Osteoblast (primary cell): ENCODE data around the gene SLC15A5. TPM values are rescaled to one million over a fixed set of nuclear protein-coding genes. Genes with fewer than 3 reads are reported as not detected.

Source experiments
- DNase-seq: peaks from one replicate; pipeline ENCODE4 v3.0.0; 2011; ENCODE audit warnings: low spot score, mixed read lengths; ENCODE audit not compliant: insufficient read length; ENCODE audit errors: missing footprints
- H2AFZ ChIP-seq: 2 replicates; pipeline ENCODE4 v1.6.0; 2011; ENCODE audit warnings: mild to moderate bottlenecking, low read length
- H3K27ac ChIP-seq: 2 replicates; pipeline ENCODE4 v1.5.1; 2011; ENCODE audit warnings: mild to moderate bottlenecking, low read depth, low read length, moderate library complexity
- H3K27me3 ChIP-seq: 2 replicates; pipeline ENCODE4 v1.6.0; 2012; ENCODE audit warnings: mild to moderate bottlenecking, control low read depth, inconsistent platforms, low read length, moderate library complexity; ENCODE audit not compliant: insufficient read depth
- H3K36me3 ChIP-seq: 2 replicates; pipeline ENCODE4 v1.5.1; 2011; ENCODE audit warnings: mild to moderate bottlenecking, low read length, control low read depth, moderate library complexity; ENCODE audit not compliant: insufficient read depth
- H3K4me1 ChIP-seq: 2 replicates; pipeline ENCODE4 v1.5.1; 2011; ENCODE audit warnings: mild to moderate bottlenecking, low read length, control low read depth, moderate library complexity; ENCODE audit not compliant: insufficient read depth
- H3K4me2 ChIP-seq: 2 replicates; pipeline ENCODE4 v1.6.0; 2011; ENCODE audit warnings: mild to moderate bottlenecking, low read length; ENCODE audit not compliant: insufficient read depth
- H3K4me3 ChIP-seq: fragments of 200-600 bp; sonication (generic); 3 replicates; pipeline ENCODE4 v1.5.1; 2012; ENCODE audit warnings: mild to moderate bottlenecking, low read length, inconsistent platforms; ENCODE audit not compliant: insufficient read depth
- H3K79me2 ChIP-seq: 2 replicates; pipeline ENCODE4 v1.6.0; 2012; ENCODE audit warnings: mild to moderate bottlenecking, low read length, control low read depth, inconsistent platforms; ENCODE audit not compliant: insufficient read depth
- H3K9me3 ChIP-seq: 2 replicates; pipeline ENCODE4 v1.5.1; 2011; ENCODE audit warnings: low read depth, low read length, control low read depth
- H4K20me1 ChIP-seq: 2 replicates; pipeline ENCODE4 v1.6.0; 2012; ENCODE audit warnings: mild to moderate bottlenecking, low read length, control low read depth; ENCODE audit not compliant: insufficient read depth
- total RNA-seq: library from RNA; depleted of rRNA; stranded (reverse); fragments of >200 nt; gene quantifications from 2 replicates; pipeline ENCODE4 v1.2.3, GENCODE V29; 2012
- TF ChIP-seq, protein P1 (sequence below): IDR thresholded peaks from 2 replicates; pipeline ENCODE4 v1.5.1; 2011; ENCODE audit warnings: mild to moderate bottlenecking, low read depth, low read length, moderate library complexity; ENCODE audit errors: extremely low read depth

The SLC15A5 gene
- total RNA-seq, 1 donor = not detected

DNA sequence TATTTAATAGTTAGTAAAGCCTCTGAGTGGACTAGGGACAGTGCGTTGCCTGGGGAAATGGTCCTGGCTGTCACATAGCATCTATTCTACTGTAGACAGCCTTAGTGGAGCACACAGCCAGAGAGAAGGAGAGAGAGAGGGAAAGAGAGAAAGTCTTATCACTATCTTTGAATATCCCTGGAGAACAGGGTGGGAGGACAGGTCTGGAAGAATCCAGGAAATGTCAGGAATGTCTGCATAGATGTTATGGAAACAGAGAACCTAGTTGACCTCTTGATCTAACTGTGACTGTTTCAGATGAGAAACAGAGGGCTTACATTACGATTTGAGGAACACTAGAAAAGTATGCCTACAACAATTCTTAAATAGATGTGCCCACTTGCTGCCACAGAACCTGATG lies 92.8 kb downstream of the SLC15A5 start:
- Histone ChIP-seq H3K36me3 (no peaks in the 10 kb centered on the region), H3K9me3 (no peaks in the 10 kb centered on the region), H3K4me1 (no peaks in the 10 kb centered on the region), H4K20me1 (no peaks in the 10 kb centered on the region), H3K79me2 (no peaks in the 10 kb centered on the region), H3K27me3 (no peaks in the 10 kb centered on the region), H2AFZ (no peak overlapping the region), H3K4me2 (no peak overlapping the region), H3K4me3 (no peak overlapping the region), H3K27ac (no peak overlapping the region)
- DNase-seq = no peak
- TF ChIP-seq, protein P1, sequence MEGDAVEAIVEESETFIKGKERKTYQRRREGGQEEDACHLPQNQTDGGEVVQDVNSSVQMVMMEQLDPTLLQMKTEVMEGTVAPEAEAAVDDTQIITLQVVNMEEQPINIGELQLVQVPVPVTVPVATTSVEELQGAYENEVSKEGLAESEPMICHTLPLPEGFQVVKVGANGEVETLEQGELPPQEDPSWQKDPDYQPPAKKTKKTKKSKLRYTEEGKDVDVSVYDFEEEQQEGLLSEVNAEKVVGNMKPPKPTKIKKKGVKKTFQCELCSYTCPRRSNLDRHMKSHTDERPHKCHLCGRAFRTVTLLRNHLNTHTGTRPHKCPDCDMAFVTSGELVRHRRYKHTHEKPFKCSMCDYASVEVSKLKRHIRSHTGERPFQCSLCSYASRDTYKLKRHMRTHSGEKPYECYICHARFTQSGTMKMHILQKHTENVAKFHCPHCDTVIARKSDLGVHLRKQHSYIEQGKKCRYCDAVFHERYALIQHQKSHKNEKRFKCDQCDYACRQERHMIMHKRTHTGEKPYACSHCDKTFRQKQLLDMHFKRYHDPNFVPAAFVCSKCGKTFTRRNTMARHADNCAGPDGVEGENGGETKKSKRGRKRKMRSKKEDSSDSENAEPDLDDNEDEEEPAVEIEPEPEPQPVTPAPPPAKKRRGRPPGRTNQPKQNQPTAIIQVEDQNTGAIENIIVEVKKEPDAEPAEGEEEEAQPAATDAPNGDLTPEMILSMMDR = no peak

DNA sequence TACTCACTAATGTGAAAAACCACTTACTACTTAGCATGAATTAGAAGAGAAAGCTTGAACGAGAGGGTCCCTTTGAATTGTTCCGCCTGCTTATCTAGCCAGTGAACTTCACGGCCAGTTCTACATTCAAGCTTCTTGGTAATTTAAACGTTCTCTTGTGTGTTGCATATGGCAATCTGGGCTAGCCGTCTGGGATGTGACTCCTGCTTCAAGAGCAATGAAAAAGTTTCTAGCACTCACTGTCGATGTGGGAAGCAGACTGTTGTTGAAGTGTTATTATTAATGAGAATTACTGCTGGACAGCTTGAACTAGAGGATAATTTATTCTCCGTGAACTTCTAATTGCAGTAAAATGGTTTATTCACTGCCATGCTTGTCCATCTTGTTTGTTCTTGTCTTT lies 93.9 kb downstream of the SLC15A5 start:
- no peaks in the 10 kb centered on the region for H3K9me3 ChIP-seq
- H3K4me2 ChIP-seq = no peak overlapping the region
- no peak overlapping the region for H3K27ac ChIP-seq
- DNase-seq = no peak
- no peaks in the 10 kb centered on the region for H3K79me2 ChIP-seq
- H3K4me1 ChIP-seq = no peaks in the 10 kb centered on the region
- H2AFZ ChIP-seq = no peak overlapping the region
- H3K36me3 ChIP-seq = no peaks in the 10 kb centered on the region
- no peak overlapping the region for H3K4me3 ChIP-seq
- TF ChIP-seq, protein P1 = no peak
- no peaks in the 10 kb centered on the region for H4K20me1 ChIP-seq
- no peaks in the 10 kb centered on the region for H3K27me3 ChIP-seq

DNA sequence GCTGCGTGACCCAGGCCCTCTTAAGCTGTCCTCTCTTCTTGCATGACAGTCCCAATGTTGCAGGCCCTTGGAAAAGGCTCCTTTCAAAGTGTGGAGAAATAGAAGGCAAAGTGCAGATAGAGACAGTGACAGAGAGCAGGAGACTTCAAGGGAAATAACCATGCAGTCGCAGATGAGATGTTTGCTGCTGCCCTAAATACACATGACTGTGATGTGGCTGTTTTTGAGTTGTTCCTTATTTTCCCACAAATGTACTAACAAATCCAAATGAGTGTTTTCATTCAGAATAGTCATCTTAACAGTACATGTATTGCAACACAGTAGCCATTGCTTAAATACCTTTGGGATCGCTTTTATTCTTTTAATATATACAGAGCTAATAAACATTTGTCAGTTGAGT lies 101.6 kb downstream of the SLC15A5 start:
- Histone ChIP-seq H3K4me2 (no peak overlapping the region), H3K27me3 (peaks cover 4% of the 10 kb centered on the region), H4K20me1 (no peaks in the 10 kb centered on the region), H3K27ac (no peak overlapping the region), H3K4me1 (no peaks in the 10 kb centered on the region), H3K9me3 (no peaks in the 10 kb centered on the region), H2AFZ (no peak overlapping the region), H3K36me3 (no peaks in the 10 kb centered on the region), H3K4me3 (no peak overlapping the region), H3K79me2 (no peaks in the 10 kb centered on the region)
- DNase-seq = no peak
- TF ChIP-seq, protein P1 = no peak

DNA sequence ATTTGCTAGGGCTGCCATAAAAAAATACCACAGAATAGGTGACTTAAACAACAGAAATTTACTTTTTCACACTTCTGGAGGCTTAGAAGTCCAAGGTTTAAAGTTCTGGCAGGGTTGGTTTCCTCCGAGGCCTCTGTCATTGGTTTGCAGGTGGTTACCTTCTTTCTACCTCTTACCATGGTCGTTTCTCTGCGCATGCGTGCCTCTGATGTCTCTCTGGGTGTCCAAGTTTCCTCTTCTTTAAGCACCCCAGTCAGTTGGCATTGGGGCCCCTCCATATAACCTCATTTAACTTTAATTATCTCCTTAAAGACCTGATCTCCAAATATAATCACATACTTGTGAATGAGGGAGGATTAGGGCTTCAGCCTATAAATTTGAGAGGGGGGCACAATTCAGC lies 103.2 kb downstream of the SLC15A5 start:
- no peak overlapping the region for H3K4me3 ChIP-seq
- H3K4me2 ChIP-seq = no peak overlapping the region
- no peak overlapping the region for H3K27ac ChIP-seq
- no peaks in the 10 kb centered on the region for H3K36me3 ChIP-seq
- no peak overlapping the region for H2AFZ ChIP-seq
- no peaks in the 10 kb centered on the region for H3K79me2 ChIP-seq
- peaks cover 4% of the 10 kb centered on the region for H3K27me3 ChIP-seq
- no peaks in the 10 kb centered on the region for H3K9me3 ChIP-seq
- TF ChIP-seq, protein P1 = no peak
- no peaks in the 10 kb centered on the region for H4K20me1 ChIP-seq
- DNase-seq = no peak
- no peaks in the 10 kb centered on the region for H3K4me1 ChIP-seq
